Endodermal cell (in vitro differentiated cells): Measurements from ENCODE around the gene C10orf95. TPM values are rescaled to one million over a fixed set of nuclear protein-coding genes. Genes with fewer than 3 reads are reported as not detected.

Experiments
- DNase-seq: peaks from one replicate; pipeline ENCODE4 v3.0.0-alpha.2; 2017
- H3K27ac ChIP-seq: 2 replicates; pipeline ENCODE4 v1.5.1; 2013; ENCODE audit warnings: mild to moderate bottlenecking, low read depth, low read length, moderate library complexity
- H3K27me3 ChIP-seq: 2 replicates; pipeline ENCODE4 v1.6.1; 2013; ENCODE audit warnings: mild to moderate bottlenecking, low read length, moderate library complexity; ENCODE audit not compliant: insufficient read depth, control insufficient read depth, poor library complexity, severe bottlenecking
- H3K36me3 ChIP-seq: 2 replicates; pipeline ENCODE4 v1.7.0; 2013; ENCODE audit warnings: mild to moderate bottlenecking, low read length, moderate library complexity; ENCODE audit not compliant: control insufficient read depth, insufficient read depth
- H3K4me1 ChIP-seq: one replicate; pipeline ENCODE4 v1.7.0; 2013; ENCODE audit warnings: low read length; ENCODE audit not compliant: control insufficient read depth, insufficient read depth
- H3K4me3 ChIP-seq: 2 replicates; pipeline ENCODE4 v1.5.1; 2013; ENCODE audit warnings: mild to moderate bottlenecking, low read length, moderate library complexity
- H3K9ac ChIP-seq: 2 replicates; pipeline ENCODE4 v1.6.1; 2013; ENCODE audit warnings: mild to moderate bottlenecking, low read length, moderate library complexity; ENCODE audit not compliant: poor library complexity, severe bottlenecking; ENCODE audit errors: extremely low read depth
- H3K9me3 ChIP-seq: 2 replicates; pipeline ENCODE4 v1.6.1; 2013; ENCODE audit warnings: mild to moderate bottlenecking, low read length, moderate library complexity; ENCODE audit not compliant: control insufficient read depth
- H3K27ac Mint-ChIP-seq: 2 replicates; pipeline ENCODE4 v1.8.0; 2020; ENCODE audit warnings: mixed read lengths
- H3K27me3 Mint-ChIP-seq: 2 replicates; pipeline ENCODE4 v1.8.0; 2021; ENCODE audit warnings: mild to moderate bottlenecking, mixed read lengths; ENCODE audit not compliant: insufficient read depth
- H3K36me3 Mint-ChIP-seq: 2 replicates; pipeline ENCODE4 v1.8.0; 2020; ENCODE audit warnings: low read depth, mixed read lengths
- H3K4me1 Mint-ChIP-seq: 2 replicates; pipeline ENCODE4 v1.8.0; 2020; ENCODE audit warnings: mixed read lengths
- H3K4me3 Mint-ChIP-seq: 2 replicates; pipeline ENCODE4 v1.8.0; 2020; ENCODE audit warnings: mild to moderate bottlenecking, moderate library complexity, mixed read lengths
- H3K9me3 Mint-ChIP-seq: 2 replicates; pipeline ENCODE4 v1.8.0; 2020; ENCODE audit warnings: mild to moderate bottlenecking, mixed read lengths
- CTCF ChIP-seq: fragments of 200-600 bp; sonication (generic); conservative IDR thresholded peaks from 2 replicates; pipeline ENCODE4 v1.5.0; 2021; ENCODE audit warnings: antibody characterized with exemption, mild to moderate bottlenecking
- WGBS, 2 experiments: methylation state at CpG; one replicate each; pipeline versions ENCODE4 v1.1.5 to v1.1.7; 2013; ENCODE audit warnings: missing lambda C conversion rate in 2 of 2, mixed read lengths in 1 of 2; ENCODE audit not compliant: insufficient coverage in 1 of 2, insufficient read length in 1 of 2; 5-methylcytosine and 5-hydroxymethylcytosine counted together
- total RNA-seq, 2 donors: library from RNA; stranded (reverse); fragmentation: NEBNext Ultra II Directional in 1 of 2; extraction: Animal tissue kit (Norgen Biotek cat#: 25700) in 1 of 2; gene quantifications; 2 replicates in 1 of 2; 3 replicates in 1 of 2; pipeline ENCODE4 v1.2.1, GENCODE V29; 2021

C10orf95 gene
- total RNA-seq, 2 donors from 2014 or later = 0.35 to 0.93 TPM

GRCh38 chr10:102453502-102453901 is 2.2 kb upstream of the C10orf95 start:
- Histone ChIP-seq H3K27me3 (peaks cover 26% of the 10 kb centered on the region), H3K9ac (no peak overlapping the region)
- H3K4me1 Mint-ChIP-seq = peaks cover 40% of the 10 kb centered on the region

GRCh38 chr10:102452672-102453340 is 1.5 kb upstream of the C10orf95 start:
- no peak for TF ChIP-seq CTCF
- Mint-ChIP-seq H3K4me1 (peaks cover 40% of the 10 kb centered on the region), H3K36me3 (peaks cover 7% of the 10 kb centered on the region), H3K9me3 (no peaks in the 10 kb centered on the region), H3K27ac (peak overlapping the region; percentile 52), H3K4me3 (peak overlapping the region; percentile 13), H3K27me3 (peaks cover 36% of the 10 kb centered on the region)
- Histone ChIP-seq H3K27ac (no peak overlapping the region), H3K4me3 (no peak overlapping the region), H3K27me3 (peaks cover 19% of the 10 kb centered on the region), H3K4me1 (peaks cover 14% of the 10 kb centered on the region), H3K36me3 (peaks cover 4% of the 10 kb centered on the region), H3K9ac (no peak overlapping the region), H3K9me3 (no peaks in the 10 kb centered on the region)
- 68 to 88% methylated on average over 2 to 3 of the region's 3 CpGs for WGBS, 2 experiments
- DNase-seq = no peak

More at GRCh38 chr10:102453502-102453901, 2.2 kb upstream of the C10orf95 start:
- no peaks in the 10 kb centered on the region for H3K9me3 Mint-ChIP-seq
- H3K4me3 ChIP-seq = no peak overlapping the region
- H3K27me3 Mint-ChIP-seq = peaks cover 43% of the 10 kb centered on the region
- 86 to 91% methylated on average over 3 to 5 of the region's 5 CpGs for WGBS, 2 experiments
- peaks cover 7% of the 10 kb centered on the region for H3K36me3 Mint-ChIP-seq
- H3K9me3 ChIP-seq = no peaks in the 10 kb centered on the region
- DNase-seq = no peak
- H3K27ac Mint-ChIP-seq = no peak overlapping the region
- H3K36me3 ChIP-seq = peaks cover 4% of the 10 kb centered on the region
- no peak for TF ChIP-seq CTCF
- H3K27ac ChIP-seq = no peak overlapping the region
- peaks cover 14% of the 10 kb centered on the region for H3K4me1 ChIP-seq
- H3K4me3 Mint-ChIP-seq = peak overlapping the region; percentile 34

- peak overlapping the region; percentile 92 for H3K4me3 ChIP-seq
- H3K9ac ChIP-seq = peak overlapping the region; percentile 70
- H3K9me3 ChIP-seq = no peaks in the 10 kb centered on the region
- H3K36me3 ChIP-seq = peaks cover 4% of the 10 kb centered on the region
- H3K4me1 ChIP-seq = peaks cover 8% of the 10 kb centered on the region
- no peak overlapping the region for H3K27ac ChIP-seq
- peaks cover 7% of the 10 kb centered on the region for H3K36me3 Mint-ChIP-seq
- 0% methylated on average over 47 to 104 of the region's 104 CpGs for WGBS, 2 experiments
- no peaks in the 10 kb centered on the region for H3K9me3 Mint-ChIP-seq
- peaks cover 12% of the 10 kb centered on the region for H3K27me3 ChIP-seq
- H3K4me1 Mint-ChIP-seq = peaks cover 31% of the 10 kb centered on the region
- peak overlapping the region; percentile 97 for H3K27ac Mint-ChIP-seq
- peak; percentile 20 for TF ChIP-seq CTCF
- DNase-seq = peak; percentile 92
- H3K4me3 Mint-ChIP-seq = peak overlapping the region; percentile 81
- peaks cover 20% of the 10 kb centered on the region for H3K27me3 Mint-ChIP-seq
Observed at GRCh38 chr10:102450374-102451104, 804 bp downstream of the C10orf95 start.
